GM23338 (cell line): ENCODE results near the gene PHACTR2. TPM values are rescaled to one million over a fixed set of nuclear protein-coding genes. Genes with fewer than 3 reads are reported as not detected.

Experiments used
- ATAC-seq: fragments of 200-7000 bp; cut with Tn5 transposase; 3 replicates; pipeline ENCODE4 v1.9.1; 2020
- DNase-seq: peaks from one replicate; pipeline ENCODE4 v3.0.0-alpha.2; 2015; ENCODE audit warnings: low spot score
- H2AFZ ChIP-seq: fragments of 200-600 bp; sonication (generic); 2 replicates; pipeline ENCODE4 v1.8.0; 2016; ENCODE audit warnings: antibody characterized with exemption, mild to moderate bottlenecking, moderate library complexity
- H3F3A ChIP-seq: fragments of 200-600 bp; sonication (generic); replicated peaks from 2 replicates; pipeline ENCODE4 v1.8.0; 2017; ENCODE audit warnings: antibody characterized with exemption, mixed run types, low read depth
- H3K27ac ChIP-seq: fragments of 200-600 bp; sonication (generic); 2 replicates; pipeline ENCODE4 v1.6.1; 2016; ENCODE audit warnings: low read depth
- H3K27me3 ChIP-seq: fragments of 200-600 bp; sonication (generic); 2 replicates; pipeline ENCODE4 v1.8.0; 2016; ENCODE audit warnings: mild to moderate bottlenecking, mixed run types, moderate library complexity; ENCODE audit not compliant: insufficient read depth
- H3K36me3 ChIP-seq: fragments of 200-600 bp; sonication (generic); 2 replicates; pipeline ENCODE4 v1.8.0; 2016; ENCODE audit warnings: mild to moderate bottlenecking; ENCODE audit not compliant: insufficient read depth
- H3K4me1 ChIP-seq: fragments of 200-600 bp; sonication (generic); 2 replicates; pipeline ENCODE4 v1.8.0; 2016; ENCODE audit warnings: mild to moderate bottlenecking, moderate library complexity; ENCODE audit not compliant: insufficient read depth
- H3K4me2 ChIP-seq: fragments of 200-600 bp; sonication (generic); 2 replicates; pipeline ENCODE4 v1.7.1; 2017; ENCODE audit warnings: mixed run types
- H3K4me3 ChIP-seq: fragments of 200-600 bp; sonication (generic); 2 replicates; pipeline ENCODE4 v1.6.1; 2016; ENCODE audit warnings: mixed run types
- H3K79me2 ChIP-seq: fragments of 200-600 bp; sonication (generic); replicated peaks from 2 replicates; pipeline ENCODE4 v1.8.0; 2017; ENCODE audit warnings: mild to moderate bottlenecking; ENCODE audit not compliant: insufficient read depth
- H3K9me2 ChIP-seq: fragments of 200-600 bp; sonication (generic); 2 replicates; pipeline ENCODE4 v1.8.0; 2017; ENCODE audit not compliant: insufficient read depth
- H4K20me1 ChIP-seq: fragments of 200-600 bp; sonication (generic); replicated peaks from 2 replicates; pipeline ENCODE4 v1.8.0; 2017; ENCODE audit warnings: mild to moderate bottlenecking; ENCODE audit not compliant: insufficient read depth
- H3K27ac Mint-ChIP-seq: 2 replicates; pipeline ENCODE4 v1.8.0; 2020; ENCODE audit warnings: inconsistent platforms, mild to moderate bottlenecking, moderate library complexity, mixed read lengths
- H3K27me3 Mint-ChIP-seq: 3 replicates; pipeline ENCODE4 v1.8.0; 2022; ENCODE audit warnings: low read depth, mild to moderate bottlenecking, moderate library complexity, mixed read lengths, inconsistent platforms; ENCODE audit not compliant: insufficient read depth, poor library complexity
- H3K36me3 Mint-ChIP-seq: 3 replicates; pipeline ENCODE4 v1.8.0; 2021; ENCODE audit warnings: low read depth, mild to moderate bottlenecking, inconsistent platforms, moderate library complexity, mixed read lengths
- H3K4me1 Mint-ChIP-seq: 3 replicates; pipeline ENCODE4 v1.8.0; 2020; ENCODE audit warnings: mild to moderate bottlenecking, inconsistent platforms, mixed read lengths
- H3K4me3 Mint-ChIP-seq: 3 replicates; pipeline ENCODE4 v1.8.0; 2021; ENCODE audit warnings: moderate library complexity, mild to moderate bottlenecking, inconsistent platforms, mixed read lengths
- H3K9me3 Mint-ChIP-seq: 3 replicates; pipeline ENCODE4 v1.8.0; 2020; ENCODE audit warnings: moderate library complexity, mild to moderate bottlenecking, inconsistent platforms, mixed read lengths
- CREB1 ChIP-seq: fragments of 250-450 bp; sonication (Bioruptor Pico); IDR thresholded peaks from 2 replicates; pipeline ENCODE4 v1.5.0; 2020; ENCODE audit warnings: low read depth, mild to moderate bottlenecking, moderate library complexity
- ETS1 ChIP-seq: IDR thresholded peaks from 2 replicates; pipeline ENCODE4 v1.6.1; 2016; ENCODE audit warnings: antibody characterized with exemption
- EZH2 ChIP-seq: fragments of 200-600 bp; sonication (generic); IDR thresholded peaks from one replicate; pipeline ENCODE4 v1.8.0; 2017; ENCODE audit warnings: antibody characterized with exemption, mild to moderate bottlenecking, low read depth; ENCODE audit not compliant: unreplicated experiment
- EZH2phosphoT487 ChIP-seq: fragments of 200-600 bp; sonication (generic); IDR thresholded peaks from one replicate; pipeline ENCODE4 v1.8.1; 2018; ENCODE audit warnings: antibody characterized with exemption; ENCODE audit not compliant: unreplicated experiment
- JUNB ChIP-seq: IDR thresholded peaks from one replicate; pipeline ENCODE4 v1.6.1; 2016; ENCODE audit warnings: antibody characterized with exemption; ENCODE audit not compliant: unreplicated experiment
- NANOG ChIP-seq: IDR thresholded peaks from 2 replicates; pipeline ENCODE4 v1.6.1; 2016; ENCODE audit warnings: antibody characterized with exemption, borderline replicate concordance
- POLR2AphosphoS5 ChIP-seq: IDR thresholded peaks from 2 replicates; pipeline ENCODE4 v1.6.1; 2016; ENCODE audit warnings: antibody characterized with exemption, low read depth
- STAT1 ChIP-seq: IDR thresholded peaks from one replicate; pipeline ENCODE4 v1.6.1; 2016; ENCODE audit warnings: antibody characterized with exemption; ENCODE audit not compliant: unreplicated experiment
- ZNF331 ChIP-seq: fragments of 250-450 bp; sonication (Bioruptor Pico); IDR thresholded peaks from 2 replicates; pipeline ENCODE4 v1.5.0; 2020; ENCODE audit warnings: low read depth, mild to moderate bottlenecking, moderate library complexity
- ZNF462 ChIP-seq: fragments of 250-450 bp; sonication (Bioruptor Pico); IDR thresholded peaks from 2 replicates; pipeline ENCODE4 v1.5.0; 2020; ENCODE audit warnings: mild to moderate bottlenecking, moderate library complexity
- polyA plus RNA-seq: library from polyadenylated mRNA; unstranded; fragments of >200 nt; fragmentation: Nextera tagmentation; extraction: Ambion mirVana; gene quantifications from 2 replicates; pipeline ENCODE4 v1.2.1, GENCODE V29; 2016
- total RNA-seq: library from RNA; depleted of rRNA; stranded (reverse); fragments of >200 nt; shearing (Covaris generic); gene quantifications from 2 replicates; pipeline ENCODE4 v1.2.3, GENCODE V29; 2014
- TF ChIP-seq, protein P1 (sequence below), 2 experiments: fragments of 200-600 bp in 1 of 2; sonication (generic) in 1 of 2; conservative IDR thresholded peaks; 2 replicates each; pipeline versions ENCODE4 v1.5.1 to v1.6.1; 2016 to 2017; ENCODE audit warnings: antibody characterized with exemption in 2 of 2, low read depth in 2 of 2, mild to moderate bottlenecking in 2 of 2, moderate library complexity in 1 of 2

Gene PHACTR2
- total and polyA plus RNA-seq, 2 experiments from 2014 or later: 67.7 to 105 TPM

DNA sequence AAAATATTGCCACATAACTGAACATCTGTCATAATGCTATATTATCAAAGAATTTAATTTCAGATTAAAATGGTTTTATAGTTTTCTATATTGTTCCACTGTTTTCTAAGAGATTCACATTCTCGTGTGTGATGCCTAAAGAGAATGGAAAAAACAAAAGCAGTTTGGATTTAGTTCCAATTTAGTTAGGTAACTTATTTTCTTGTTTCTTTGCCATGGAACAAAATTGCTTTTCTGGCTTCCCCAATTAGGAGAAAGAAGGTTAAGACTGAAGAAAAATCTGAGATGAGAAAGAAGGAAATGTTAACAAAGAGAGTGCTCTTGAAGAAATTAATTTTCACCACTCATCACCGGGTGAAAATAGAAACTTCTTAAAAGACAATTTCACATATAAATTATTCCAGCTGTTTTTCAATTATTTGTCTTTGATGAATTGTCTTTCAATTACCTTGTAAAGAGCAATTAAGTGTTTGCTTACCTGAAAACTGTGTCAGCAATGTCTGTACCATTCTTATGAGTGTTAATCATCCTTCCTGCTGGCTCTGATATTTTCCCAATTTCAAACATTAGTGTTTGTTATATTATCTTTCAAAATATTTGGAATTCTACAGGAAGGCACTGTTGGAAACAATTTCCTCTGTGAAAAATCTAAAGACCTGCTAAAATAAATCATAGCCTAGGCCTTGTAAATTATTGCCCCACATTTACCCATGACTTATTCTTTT, 19.5 kb downstream of the PHACTR2 start:
- Histone ChIP-seq H3K4me1 (peaks cover 69% of the 10 kb centered on the region), H3F3A (no peaks in the 10 kb centered on the region), H3K79me2 (peaks cover 98% of the 10 kb centered on the region), H3K27me3 (no peaks in the 10 kb centered on the region), H3K4me2 (no peak overlapping the region), H3K27ac (no peak overlapping the region), H3K4me3 (no peak overlapping the region), H3K9me2 (0 out of 2 replicates have a peak, but pooled peaks cover 3% of the 10 kb centered on the region), H3K36me3 (no peaks in the 10 kb centered on the region), H4K20me1 (no peaks in the 10 kb centered on the region), H2AFZ (no peak overlapping the region)
- Mint-ChIP-seq H3K36me3 (peaks cover 13% of the 10 kb centered on the region; the same call in 2 of the 3 replicates), H3K27ac (no peak overlapping the region; the same call in 1 of the 2 replicates), H3K4me1 (peaks cover 40% of the 10 kb centered on the region), H3K27me3 (peaks cover 1% of the 10 kb centered on the region), H3K9me3 (no peaks in the 10 kb centered on the region), H3K4me3 (no peak overlapping the region)
- DNase-seq: no peak
- TF ChIP-seq EZH2 (no peak), ZNF462 (CRISPR knock-in tag) (no peak), NANOG (no peak), CREB1 (CRISPR knock-in tag) (no peak)
- no peak for ATAC-seq

GRCh38 chr6:143698329-143698728, 20.6 kb downstream of the PHACTR2 start:
- H3K9me3 Mint-ChIP-seq: no peaks in the 10 kb centered on the region
- Histone ChIP-seq H3F3A (no peaks in the 10 kb centered on the region), H3K79me2 (peaks cover 98% of the 10 kb centered on the region), H2AFZ (no peak overlapping the region), H3K27me3 (no peaks in the 10 kb centered on the region), H3K4me3 (no peak overlapping the region), H3K9me2 (no peaks in the 10 kb centered on the region), H3K4me2 (peak overlapping the region; percentile 19; the same call in 1 of the 2 replicates), H4K20me1 (no peaks in the 10 kb centered on the region), H3K4me1 (peaks cover 69% of the 10 kb centered on the region), H3K36me3 (no peaks in the 10 kb centered on the region), H3K27ac (no peak overlapping the region; the same call in 1 of the 2 replicates)
- peaks cover 13% of the 10 kb centered on the region; the same call in 2 of the 3 replicates for H3K36me3 Mint-ChIP-seq
- no peak for DNase-seq
- peak overlapping the region; percentile 10; the same call in 1 of the 2 replicates for H3K27ac Mint-ChIP-seq
- no peak for ATAC-seq
- no peak overlapping the region for H3K4me3 Mint-ChIP-seq
- H3K4me1 Mint-ChIP-seq: peaks cover 38% of the 10 kb centered on the region
- peaks cover 1% of the 10 kb centered on the region for H3K27me3 Mint-ChIP-seq
- TF ChIP-seq CREB1 (CRISPR knock-in tag): no peak
- TF ChIP-seq, protein P1, sequence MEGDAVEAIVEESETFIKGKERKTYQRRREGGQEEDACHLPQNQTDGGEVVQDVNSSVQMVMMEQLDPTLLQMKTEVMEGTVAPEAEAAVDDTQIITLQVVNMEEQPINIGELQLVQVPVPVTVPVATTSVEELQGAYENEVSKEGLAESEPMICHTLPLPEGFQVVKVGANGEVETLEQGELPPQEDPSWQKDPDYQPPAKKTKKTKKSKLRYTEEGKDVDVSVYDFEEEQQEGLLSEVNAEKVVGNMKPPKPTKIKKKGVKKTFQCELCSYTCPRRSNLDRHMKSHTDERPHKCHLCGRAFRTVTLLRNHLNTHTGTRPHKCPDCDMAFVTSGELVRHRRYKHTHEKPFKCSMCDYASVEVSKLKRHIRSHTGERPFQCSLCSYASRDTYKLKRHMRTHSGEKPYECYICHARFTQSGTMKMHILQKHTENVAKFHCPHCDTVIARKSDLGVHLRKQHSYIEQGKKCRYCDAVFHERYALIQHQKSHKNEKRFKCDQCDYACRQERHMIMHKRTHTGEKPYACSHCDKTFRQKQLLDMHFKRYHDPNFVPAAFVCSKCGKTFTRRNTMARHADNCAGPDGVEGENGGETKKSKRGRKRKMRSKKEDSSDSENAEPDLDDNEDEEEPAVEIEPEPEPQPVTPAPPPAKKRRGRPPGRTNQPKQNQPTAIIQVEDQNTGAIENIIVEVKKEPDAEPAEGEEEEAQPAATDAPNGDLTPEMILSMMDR (conservative IDR thresholded peaks at IDR 0.05; ENCODE audit: low read depth in 2 of 2): no peak
- TF ChIP-seq ETS1: no peak
- TF ChIP-seq POLR2AphosphoS5: no peak
- no peak for TF ChIP-seq ZNF331 (CRISPR knock-in tag)
- no peak for TF ChIP-seq NANOG
- TF ChIP-seq STAT1: no peak
- TF ChIP-seq JUNB: no peak
- TF ChIP-seq EZH2: no peak
- TF ChIP-seq EZH2phosphoT487: no peak
